NCI-H526 treated with DMSO at 0.1 percent for 48 hours (cell line): Measurements from ENCODE around the gene SERINC5.

Source experiments
- DNase-seq: peaks from one replicate; lab custom pipeline; 2025; lab: John Stamatoyannopoulos, UW

SERINC5 gene

GRCh38 chr5:80254767-80255430, 949 bp downstream of the SERINC5 start:
- no peak for DNase-seq

GRCh38 chr5:80251636-80252035, 4.2 kb downstream of the SERINC5 start:
- DNase-seq = no peak

GRCh38 chr5:80250801-80251200, 5.0 kb downstream of the SERINC5 start:
- DNase-seq = no peak

- no peak for DNase-seq
These were observed 5.9 kb downstream of the SERINC5 start for GRCh38 chr5:80249901-80250300.

GRCh38 chr5:80248378-80248777, 7.5 kb downstream of the SERINC5 start:
- no peak for DNase-seq

- no peak for DNase-seq
These were observed 8.7 kb downstream of the SERINC5 start for GRCh38 chr5:80246995-80247729.

GRCh38 chr5:80246001-80246758, 9.7 kb downstream of the SERINC5 start:
- DNase-seq = no peak

- DNase-seq = no peak
These were observed 12.3 kb downstream of the SERINC5 start for GRCh38 chr5:80243567-80243966.

- DNase-seq = no peak
These were observed 13.0 kb downstream of the SERINC5 start for GRCh38 chr5:80242849-80243248.

- no peak for DNase-seq
These were observed 15.4 kb downstream of the SERINC5 start for GRCh38 chr5:80240368-80240986.

GRCh38 chr5:80239680-80240367, 16.0 kb downstream of the SERINC5 start:
- no peak for DNase-seq

- DNase-seq = peak; percentile 24
These were observed 16.8 kb downstream of the SERINC5 start for GRCh38 chr5:80238778-80239679.

- DNase-seq = peak; percentile 38
These were observed 17.8 kb downstream of the SERINC5 start for GRCh38 chr5:80238097-80238496.

- no peak for DNase-seq
These were observed 18.6 kb downstream of the SERINC5 start for GRCh38 chr5:80237243-80237642.

GRCh38 chr5:80234116-80234948, 21.5 kb downstream of the SERINC5 start:
- no peak for DNase-seq

GRCh38 chr5:80231693-80232092, 24.2 kb downstream of the SERINC5 start:
- DNase-seq = no peak

GRCh38 chr5:80231243-80231642, 24.6 kb downstream of the SERINC5 start:
- no peak for DNase-seq

GRCh38 chr5:80230269-80230992, 25.4 kb downstream of the SERINC5 start:
- no peak for DNase-seq

GRCh38 chr5:80229902-80230255, 26.0 kb downstream of the SERINC5 start:
- no peak for DNase-seq
